GM21360 (cell line): ENCODE measurements around the gene SLC1A1.
"Not testable (repeated sequence)": the region's sequence is repeated elsewhere in the genome, so short reads cannot be mapped to it uniquely, and the experiment has no call there.

Source experiments
- ATAC-seq: cut with Tn5 transposase; IDR thresholded peaks from one replicate; pipeline ENCODE4 v1.9.1; 2021; ENCODE audit warnings: mild to moderate bottlenecking, moderate library complexity; ENCODE audit not compliant: unreplicated experiment

The SLC1A1 gene

GRCh38 chr9:4504250-4504649, 14.0 kb downstream of the SLC1A1 start:
- ATAC-seq, result no peak

DNA sequence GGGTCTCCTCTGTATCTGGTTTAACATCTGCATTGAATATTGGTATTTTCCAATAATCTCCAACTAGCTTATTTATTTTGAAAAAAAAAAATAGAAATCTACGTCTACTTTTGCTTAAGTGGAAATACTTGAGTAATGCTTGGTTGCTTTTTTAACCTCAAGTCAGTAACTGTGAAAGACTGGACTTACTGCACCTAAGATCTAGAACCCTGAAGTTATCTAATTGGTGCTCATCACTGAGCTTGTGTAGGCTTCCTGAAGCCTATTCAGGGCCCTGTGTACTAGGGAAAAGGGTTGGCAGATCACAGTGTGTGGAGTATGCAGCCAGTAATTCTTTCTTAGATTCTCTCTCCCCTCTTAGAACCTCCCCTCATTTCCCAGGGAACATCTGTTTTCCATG, 16.2 kb downstream of the SLC1A1 start:
- no peak for ATAC-seq

DNA sequence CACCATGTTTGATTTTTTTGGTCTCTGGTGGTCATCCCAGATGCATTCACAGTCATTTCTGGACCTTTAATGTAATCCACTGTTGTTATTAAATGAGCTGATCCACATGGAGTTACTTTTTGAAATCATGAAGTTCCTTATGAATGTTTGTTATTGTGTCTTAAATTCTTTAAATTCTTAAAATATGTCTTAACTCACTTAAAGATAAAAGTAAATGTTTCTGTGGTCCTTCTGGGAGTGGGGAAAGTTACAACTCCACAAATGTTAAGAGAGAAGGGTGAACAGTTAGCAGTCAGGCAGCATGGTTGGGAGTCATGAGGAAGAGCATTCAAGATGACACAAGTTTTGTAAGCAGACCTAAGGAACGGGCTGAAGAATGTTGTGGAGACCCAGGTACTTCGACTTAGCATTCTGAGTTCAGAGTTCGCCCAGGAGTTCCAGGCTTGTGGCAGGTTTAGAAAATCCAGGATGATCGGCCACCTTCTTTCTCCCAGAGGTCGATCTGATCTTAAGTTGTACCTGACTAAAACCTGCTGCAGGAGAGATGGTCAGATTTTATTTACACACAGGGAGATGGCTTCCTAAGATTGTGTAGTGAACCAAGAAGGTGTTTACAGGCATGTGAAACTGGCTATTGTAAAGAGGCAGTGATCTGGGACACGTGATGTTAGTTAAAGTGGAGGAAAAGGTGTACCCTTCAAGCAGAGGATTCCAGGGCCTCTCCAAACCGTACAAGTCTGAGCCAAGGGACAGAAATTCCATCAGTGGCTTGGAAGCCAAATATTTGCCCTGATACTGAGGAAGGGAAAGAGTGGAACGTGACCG, 17.2 kb downstream of the SLC1A1 start:
- ATAC-seq, result no peak

GRCh38 chr9:4508246-4508906, 18.1 kb downstream of the SLC1A1 start:
- ATAC-seq, result no peak

- ATAC-seq, result no peak
These were observed 18.8 kb downstream of the SLC1A1 start for GRCh38 chr9:4508907-4509589.

DNA sequence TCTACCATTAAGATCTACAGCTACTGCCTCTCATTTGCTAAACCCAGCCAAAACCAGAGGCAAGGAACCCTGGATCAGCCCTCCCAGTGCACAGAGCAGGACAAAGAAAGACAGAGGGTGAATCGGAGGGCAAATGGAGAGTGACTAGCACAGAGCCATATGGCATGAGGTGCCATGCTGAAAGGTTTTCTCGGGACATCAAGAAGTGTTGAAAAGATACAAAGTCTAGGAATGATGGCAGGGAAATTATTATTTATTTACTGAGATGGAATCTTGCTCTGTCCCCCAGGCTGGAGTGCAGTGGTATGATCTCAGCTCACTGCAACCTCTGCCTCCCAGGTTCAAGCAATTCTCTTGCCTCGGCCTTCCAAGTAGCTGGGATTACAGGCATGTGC, 19.3 kb downstream of the SLC1A1 start:
- no peak for ATAC-seq

DNA sequence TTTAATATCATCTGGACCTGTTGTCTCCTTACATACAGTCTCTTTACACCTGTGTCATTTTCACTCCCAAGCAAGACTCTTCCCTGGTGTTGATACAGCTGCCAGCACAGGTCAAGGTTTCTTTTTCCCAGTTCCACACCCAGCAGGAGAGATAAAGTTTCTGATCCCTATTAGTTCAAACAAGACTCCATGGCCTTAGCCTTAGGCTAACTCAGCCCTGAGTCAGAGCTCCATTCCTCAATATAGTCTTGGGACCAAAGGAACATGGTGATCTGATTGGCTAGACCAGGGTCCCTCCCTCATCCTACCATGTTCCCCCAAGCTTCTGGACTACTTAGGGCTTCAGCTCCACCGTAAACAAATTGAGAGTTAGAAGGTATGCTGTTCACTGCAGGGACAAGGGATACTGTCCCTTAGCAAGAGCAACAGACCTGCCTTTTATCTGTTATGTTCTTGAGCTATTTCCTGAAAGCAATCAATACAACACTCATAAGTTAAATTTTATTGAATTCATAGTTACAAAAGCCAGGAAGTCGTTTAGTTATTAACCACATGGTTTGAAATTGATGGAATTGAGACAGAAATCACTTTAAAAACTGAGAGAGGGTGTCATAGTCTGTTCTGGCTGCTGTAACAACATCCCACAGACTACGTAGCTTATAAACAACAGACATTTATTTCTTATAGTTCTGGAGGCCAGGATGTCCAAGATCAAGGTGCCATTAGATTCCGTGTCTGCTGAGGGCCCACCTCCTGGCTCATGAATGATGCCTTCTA, 20.5 kb downstream of the SLC1A1 start:
- no peak for ATAC-seq

- no peak for ATAC-seq
These were observed 24.2 kb downstream of the SLC1A1 start for GRCh38 chr9:4514252-4515128.

GRCh38 chr9:4515958-4516375, 25.7 kb downstream of the SLC1A1 start:
- ATAC-seq, result peak; percentile 53

DNA sequence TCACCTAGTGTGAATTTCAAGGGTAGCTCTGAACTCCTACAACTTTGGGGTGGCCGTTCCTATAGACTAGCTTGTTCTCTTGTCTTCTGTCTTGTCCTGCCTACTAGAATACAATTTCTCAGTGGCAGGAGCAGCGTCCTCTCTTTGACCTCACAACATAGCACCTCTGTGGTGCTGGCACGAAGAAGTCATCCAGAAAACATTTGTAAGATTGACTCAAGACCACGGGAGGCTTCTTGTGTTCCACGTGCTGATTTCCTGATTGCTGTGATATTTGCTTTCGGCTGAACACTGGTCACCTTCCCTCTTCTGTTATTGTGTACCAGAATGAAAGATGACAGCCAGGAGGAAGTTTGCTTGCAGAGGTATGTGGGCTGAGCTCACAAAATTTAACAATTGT, 27.0 kb downstream of the SLC1A1 start:
- no peak for ATAC-seq

DNA sequence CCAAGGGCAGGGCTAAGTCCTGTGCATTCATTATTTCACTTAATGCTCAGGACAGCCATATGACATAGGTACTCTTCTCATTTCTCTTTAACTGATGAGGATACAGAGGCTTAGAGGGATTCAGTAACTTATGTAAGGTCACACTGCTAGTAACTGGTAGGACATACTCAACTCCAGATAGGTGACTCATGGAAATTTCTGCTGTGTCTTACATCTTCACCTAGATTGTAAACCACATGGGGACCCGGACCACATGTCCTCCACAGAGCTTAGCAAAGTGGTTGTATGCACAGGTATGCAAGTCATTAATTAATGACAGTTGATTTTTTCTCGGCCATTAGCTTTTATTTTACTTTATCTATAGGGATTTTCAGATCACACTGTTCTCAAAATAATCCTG, 29.3 kb downstream of the SLC1A1 start:
- no peak for ATAC-seq

- ATAC-seq, result no peak
These were observed 29.8 kb downstream of the SLC1A1 start for GRCh38 chr9:4520055-4520454.

DNA sequence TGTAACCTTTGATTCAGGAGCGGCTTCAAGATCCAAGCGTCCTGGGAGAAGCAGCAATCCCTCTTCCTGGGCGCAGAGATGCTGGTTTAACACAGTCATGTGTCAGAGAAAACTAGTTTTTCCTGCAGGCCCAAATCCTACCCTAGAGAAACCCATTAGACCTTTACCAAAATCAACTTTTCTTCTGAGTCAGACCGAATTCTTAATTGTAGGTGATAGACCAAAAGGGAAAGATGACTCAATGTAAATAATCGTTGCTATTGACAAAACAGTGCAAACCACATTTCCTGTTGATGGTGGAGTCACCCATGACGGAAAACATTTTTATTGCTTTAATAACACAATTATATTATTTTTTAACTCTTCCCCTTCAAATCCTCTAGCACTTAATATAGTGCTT, 40.1 kb downstream of the SLC1A1 start:
- ATAC-seq, result no peak

DNA sequence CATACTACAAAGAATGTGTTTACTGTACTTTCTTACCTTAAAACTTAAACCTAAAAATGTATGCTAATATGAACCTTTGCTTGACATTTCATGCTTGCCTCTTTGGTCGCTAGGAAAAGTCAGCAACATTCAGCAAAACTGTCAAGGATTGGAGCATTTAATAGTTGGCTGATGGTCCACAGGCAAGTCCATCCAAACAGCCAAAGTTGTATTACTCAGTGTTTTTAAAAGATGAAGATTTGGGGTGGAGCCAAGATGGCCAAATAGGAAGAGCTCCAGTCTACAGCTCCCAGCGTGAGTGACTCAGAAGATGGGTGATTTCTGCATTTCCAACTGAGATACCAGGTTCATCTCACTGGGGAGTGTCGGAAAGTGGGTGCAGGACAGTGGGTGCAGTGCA, 40.6 kb downstream of the SLC1A1 start:
- ATAC-seq, result not testable (repeated sequence)

GRCh38 chr9:4531355-4531754, 41.1 kb downstream of the SLC1A1 start:
- ATAC-seq, result not testable (repeated sequence)

GRCh38 chr9:4533881-4534280, 43.6 kb downstream of the SLC1A1 start:
- not testable (repeated sequence) for ATAC-seq

DNA sequence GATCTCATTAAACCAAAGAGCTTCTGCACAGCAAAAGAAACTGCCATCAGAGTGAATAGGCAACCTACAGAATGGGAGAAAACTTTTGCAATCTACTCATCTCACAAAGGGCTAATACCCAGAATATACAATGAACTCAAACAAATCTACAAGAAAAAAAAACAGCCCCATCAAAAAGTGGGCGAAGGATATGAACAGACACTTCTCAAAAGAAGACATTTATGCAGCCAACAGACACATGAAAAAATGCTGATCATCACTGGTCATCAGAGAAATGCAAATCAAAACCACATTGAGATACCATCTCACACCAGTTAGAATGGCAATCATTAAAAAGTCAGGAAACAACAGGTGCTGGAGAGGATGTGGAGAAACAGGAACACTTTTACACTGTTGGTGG, 45.9 kb downstream of the SLC1A1 start:
- ATAC-seq, result not testable (repeated sequence)

DNA sequence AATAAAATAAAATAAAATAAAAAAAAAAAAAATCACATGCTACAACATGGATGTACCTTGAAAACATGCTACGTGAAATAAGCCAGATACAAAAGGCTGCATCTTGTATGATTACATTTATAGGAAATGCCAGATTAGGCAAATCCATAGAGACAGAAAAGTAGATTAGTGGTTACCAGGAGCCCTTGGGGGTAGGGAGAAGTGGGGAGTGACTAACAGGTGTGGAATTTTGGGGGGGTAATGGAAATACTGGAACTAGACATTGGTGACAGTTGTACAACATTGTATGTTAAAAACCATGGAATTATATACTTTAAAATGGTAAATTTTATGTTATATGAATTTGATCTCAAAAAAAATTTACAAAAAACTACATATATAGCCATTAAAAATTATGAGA, 47.3 kb downstream of the SLC1A1 start:
- no peak for ATAC-seq

GRCh38 chr9:4538107-4538506, 47.8 kb downstream of the SLC1A1 start:
- ATAC-seq, result no peak

GRCh38 chr9:4538621-4539020, 48.4 kb downstream of the SLC1A1 start:
- ATAC-seq, result no peak
